NCI-H2107 treated with DMSO at 0.1 percent for 48 hours (cell line): ENCODE data around the gene ELK4.

ENCODE experiments used
- DNase-seq: peaks from one replicate; lab custom pipeline; 2025; ENCODE audit not compliant: unreplicated experiment; lab: John Stamatoyannopoulos, UW

The ELK4 gene

DNA sequence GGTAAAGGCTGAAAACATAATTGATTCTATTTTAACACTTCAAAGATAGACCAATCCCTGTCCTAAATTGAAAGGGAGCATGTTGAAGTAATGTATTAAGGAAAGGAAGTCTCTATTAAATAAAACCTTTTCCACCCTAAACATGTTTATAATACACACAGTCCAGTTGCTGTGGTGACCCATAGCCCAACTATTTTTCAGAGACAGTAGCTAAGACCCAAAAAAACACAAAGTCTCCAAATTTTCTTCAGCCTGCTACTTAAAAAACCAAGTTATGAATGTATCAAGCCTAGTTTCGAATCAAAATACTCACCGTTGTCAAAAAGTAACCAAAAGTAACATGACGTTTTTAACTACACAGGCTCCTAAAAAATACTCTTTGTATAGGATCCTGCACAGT, 1.6 kb downstream of the ELK4 start:
- DNase-seq: no peak

DNA sequence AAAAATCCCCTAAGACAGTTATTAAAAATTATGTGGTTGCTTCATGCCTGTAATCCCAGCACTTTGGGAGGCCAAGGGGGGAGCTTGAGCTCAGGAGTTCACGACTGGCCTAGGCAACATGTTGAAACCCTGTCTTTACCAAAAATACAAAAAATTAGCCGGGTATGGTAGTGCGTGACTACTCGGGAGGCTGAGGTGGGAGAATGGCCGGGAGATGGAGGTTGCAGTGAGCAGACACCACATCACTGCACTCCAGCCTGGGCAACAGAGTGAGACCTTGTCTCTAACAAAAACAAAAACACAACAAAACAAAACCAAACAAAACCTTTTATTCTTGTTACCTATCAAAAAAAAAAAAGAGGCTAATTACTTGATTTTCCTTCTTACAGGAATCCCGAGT, 2.1 kb downstream of the ELK4 start:
- DNase-seq: no peak

DNA sequence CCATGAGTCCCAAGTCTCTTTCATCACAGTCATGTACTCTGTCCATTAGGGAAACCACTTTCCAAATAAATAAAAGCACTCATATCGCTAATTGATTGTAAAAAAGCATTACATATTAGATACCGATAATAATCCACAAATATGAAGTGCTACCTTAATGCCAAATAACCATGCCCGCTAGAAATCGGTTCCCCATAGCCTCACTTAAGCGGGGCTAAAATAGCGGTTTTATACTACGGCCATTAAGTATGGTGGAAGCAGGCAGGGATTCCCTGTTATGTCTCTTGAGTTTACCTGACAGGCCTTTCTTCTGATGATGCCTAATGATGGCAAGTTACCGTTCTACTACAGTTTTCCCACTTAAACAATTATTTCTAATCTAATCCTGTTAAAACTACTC, 3.9 kb downstream of the ELK4 start:
- DNase-seq: no peak

DNA sequence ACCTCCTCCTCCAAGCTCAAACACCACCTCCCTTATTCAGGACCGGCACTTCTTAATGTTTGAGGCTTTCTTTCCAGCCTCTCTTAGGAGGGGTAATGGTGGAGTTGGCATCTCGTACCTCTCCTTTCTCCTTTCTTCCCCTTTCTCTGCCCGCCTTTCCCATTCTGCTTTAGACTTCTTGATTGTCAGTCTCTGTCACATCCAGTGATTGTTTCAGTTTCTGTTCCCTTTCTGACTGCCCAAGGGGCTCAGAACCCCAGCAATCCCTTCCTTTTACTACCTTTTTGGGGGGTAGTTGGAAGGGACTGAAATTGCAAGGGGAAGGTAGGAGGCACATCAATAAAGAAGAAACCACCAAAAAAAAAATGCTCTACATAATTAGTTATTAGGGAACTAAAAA, 5.6 kb downstream of the ELK4 start:
- DNase-seq: no peak

DNA sequence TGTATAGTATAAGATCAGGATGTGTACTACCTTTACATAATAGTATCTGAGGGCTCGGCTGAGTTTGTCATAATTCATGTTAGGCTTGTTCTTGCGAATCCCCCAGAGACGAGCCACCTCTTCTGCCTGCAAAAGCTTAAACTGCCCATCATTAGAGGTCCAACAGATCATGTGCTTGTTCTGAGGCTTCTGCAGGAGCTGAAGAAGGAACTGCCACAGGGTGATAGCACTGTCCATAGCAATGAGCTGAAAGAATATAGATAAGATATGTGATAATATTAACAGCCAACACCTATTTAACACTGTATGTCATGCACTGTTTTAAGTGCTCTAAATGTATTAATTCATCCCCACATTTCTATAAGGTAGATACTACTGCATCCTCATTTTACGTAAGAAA, 8.2 kb downstream of the ELK4 start:
- no peak for DNase-seq

DNA sequence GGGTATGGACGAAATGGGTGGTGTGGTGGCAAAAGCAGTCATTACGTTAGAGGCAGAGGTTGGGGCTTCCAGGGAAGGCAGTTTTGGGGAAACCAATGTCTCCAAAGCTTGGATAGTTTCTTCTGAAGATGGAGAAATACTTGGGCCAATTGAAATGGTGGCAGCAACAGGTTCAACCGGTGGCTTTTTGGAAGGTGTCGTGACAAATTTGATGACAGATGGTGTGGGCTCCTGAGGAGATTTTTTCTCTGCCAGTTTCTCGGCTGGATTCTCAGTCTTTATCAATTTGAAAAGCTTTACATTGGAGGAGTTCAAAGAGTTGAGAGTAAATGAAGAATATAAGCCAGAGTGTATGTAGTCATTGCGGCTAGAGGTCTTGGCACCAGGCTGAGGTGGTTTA, 11.5 kb downstream of the ELK4 start:
- DNase-seq: no peak

DNA sequence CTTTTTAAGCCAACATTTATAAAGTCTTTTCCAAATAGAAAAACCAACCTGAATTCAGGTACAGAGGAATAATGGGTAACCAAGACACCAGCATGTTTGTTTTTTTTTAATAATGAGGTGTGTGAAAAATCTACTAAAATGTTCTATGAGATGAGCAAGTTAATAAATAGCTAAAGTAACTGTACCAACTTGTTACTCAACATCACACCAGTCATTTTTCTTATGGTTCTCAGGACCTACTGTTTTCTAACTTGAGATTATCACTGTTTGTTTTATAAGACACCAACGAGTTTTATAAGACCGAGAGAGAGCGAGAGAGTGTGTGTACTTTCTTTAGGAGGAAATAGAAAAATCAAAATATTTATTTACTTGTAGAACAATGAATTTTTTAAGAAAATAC, 12.4 kb downstream of the ELK4 start:
- DNase-seq: no peak

DNA sequence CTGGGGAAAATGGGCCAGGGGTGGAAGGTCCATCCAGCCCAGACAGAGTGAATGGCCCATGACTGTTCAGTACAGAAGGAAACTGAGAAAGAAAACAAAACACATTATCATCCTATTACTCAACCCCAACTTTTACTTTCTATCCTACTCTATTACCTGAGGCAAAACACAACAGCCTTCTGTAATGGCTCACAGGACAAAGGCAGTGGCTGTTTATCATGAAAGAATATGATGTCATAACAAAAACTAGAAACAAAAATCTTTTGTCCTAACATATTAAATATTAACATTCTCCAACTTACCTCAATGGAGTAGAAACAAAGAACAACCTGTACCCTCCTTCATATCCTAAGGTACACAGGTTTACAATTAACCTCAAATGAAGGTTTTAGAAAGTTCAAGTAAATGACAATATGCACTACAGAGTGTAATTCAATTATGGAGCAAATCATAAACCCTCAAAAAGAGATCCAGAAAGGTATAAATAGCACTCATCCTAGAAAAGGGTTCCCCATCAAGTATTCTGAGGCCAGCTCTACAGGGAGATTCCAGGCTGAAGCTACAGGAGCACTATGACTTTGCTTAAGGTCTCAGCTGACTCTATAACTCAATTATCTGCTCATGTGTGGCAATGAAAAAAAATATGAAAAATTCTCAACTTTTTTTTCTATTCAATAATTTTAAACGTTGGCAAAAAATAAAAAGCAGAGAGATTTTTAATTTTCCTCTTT, 15.1 kb downstream of the ELK4 start:
- DNase-seq: no peak

DNA sequence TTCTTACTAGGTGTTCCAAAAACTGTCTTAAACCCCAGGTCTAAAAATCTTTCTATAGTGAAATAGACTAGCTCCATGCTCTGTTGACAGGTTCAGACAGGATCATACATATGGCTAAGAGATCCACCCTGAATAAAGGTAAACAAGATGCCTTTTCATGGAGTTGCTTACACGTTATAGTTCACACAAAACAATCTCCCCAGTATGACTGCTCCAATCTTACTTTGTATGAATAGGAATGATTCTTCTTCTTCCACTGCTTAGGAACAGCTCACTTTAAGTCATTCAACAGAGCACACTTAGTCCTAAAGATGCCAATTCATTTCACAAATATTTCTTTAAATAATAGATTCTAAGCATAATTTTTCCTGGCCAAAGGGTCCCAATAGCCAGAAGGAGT, 16.0 kb downstream of the ELK4 start:
- DNase-seq: no peak

DNA sequence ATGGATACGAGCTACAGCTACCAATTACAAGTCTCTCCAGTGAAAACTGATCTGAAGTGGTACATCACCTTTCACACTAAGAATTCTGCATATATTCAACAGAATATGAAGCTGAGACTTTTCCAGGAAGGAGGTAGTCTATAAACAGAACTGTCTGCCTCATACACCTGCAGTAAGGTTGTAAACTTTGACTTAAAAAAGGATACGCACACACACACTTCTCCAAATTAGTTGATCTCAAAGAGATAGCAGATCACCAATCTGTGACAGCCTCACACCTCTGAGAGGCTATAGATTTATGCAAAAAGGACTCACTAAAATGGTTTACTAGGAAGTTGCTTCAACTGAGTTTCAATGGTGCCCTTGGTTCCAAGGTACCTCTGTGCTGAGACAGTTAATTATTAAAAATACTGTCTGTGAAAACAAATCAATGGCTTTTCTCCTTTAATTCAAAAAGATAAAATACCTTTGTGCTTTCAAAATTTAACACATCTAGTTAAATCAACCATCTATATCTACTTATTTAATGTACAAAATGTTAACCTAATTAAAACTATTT, 17.9 kb downstream of the ELK4 start:
- DNase-seq: no peak

DNA sequence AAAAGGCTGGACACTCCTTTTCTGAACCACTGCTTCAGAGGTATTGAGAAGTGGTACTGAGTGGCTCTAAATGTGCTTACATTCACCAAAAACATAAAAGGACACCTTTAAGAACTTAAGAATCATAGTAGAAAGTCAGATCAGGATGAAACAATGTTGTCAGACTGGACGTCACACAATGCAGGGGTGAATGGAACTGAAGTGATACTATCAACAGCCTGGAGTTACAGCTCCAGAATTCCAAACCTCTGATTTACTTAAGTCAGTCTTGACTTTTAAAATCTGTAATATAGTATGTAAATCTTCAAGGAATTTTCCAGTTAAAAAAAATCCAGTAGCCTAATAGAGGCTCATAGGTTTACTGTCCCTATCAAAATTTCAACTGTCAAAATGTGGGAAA, 19.3 kb downstream of the ELK4 start:
- no peak for DNase-seq

DNA sequence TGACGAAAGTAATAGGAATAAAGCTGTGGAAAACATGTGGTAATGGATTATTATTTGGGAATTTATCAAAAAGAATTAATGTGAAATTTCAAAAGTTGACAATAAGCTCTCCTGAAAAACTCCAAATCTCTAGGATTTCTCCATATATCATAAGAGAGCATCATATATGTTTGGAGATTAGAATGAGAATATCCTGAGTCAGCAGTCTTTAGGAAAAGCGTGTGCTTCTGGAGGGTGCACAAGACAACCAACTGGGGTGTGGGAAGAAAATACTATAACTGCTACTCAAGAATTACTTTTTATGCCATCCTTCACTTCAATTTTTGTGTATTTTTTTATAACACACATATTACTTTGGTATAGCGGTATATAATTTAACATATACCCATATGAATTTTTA, 19.7 kb downstream of the ELK4 start:
- no peak for DNase-seq

DNA sequence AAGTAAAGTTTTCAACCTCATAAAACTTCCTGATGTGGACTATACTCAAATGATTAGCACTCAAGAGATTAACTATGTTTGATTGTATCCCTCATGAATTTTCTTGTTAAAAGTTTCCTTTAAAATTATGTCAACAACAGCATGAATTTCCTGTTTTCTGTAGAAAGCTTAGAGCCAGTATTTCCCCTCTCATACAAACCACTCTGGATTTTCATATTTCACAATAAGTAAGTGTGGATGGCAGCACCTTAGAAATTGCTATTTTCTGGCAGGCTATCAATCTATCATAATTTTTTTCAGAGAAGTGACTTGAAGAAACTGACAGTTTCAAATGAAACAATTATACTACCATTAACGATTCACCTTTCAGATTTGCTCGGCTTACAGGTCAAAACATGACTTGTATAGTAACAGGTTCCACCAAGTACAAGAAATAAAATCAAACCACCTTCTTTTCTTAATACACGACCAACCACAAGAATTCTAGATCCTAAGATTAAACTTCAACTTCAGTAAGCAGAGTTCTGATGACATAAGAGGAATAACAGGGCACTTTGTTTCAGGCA, 20.8 kb downstream of the ELK4 start:
- no peak for DNase-seq

DNA sequence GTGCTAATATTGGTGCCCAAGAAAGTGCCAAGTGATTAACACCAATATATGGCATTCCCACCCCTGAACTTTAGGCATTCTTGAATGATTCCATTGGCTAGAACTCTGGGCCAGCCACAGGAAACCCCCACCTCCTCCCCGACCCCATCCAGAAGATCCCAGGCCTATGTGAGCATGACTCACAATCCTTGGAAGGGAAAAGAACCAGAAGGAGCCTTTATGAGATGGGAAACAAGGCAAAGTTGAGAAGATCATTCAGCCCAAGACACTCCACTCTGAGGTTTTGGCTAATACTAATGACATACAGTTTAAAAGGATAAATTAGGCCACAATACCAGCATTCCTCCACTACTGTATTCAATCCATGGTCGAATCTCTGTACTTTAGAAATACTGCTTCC, 21.8 kb downstream of the ELK4 start:
- DNase-seq: no peak

DNA sequence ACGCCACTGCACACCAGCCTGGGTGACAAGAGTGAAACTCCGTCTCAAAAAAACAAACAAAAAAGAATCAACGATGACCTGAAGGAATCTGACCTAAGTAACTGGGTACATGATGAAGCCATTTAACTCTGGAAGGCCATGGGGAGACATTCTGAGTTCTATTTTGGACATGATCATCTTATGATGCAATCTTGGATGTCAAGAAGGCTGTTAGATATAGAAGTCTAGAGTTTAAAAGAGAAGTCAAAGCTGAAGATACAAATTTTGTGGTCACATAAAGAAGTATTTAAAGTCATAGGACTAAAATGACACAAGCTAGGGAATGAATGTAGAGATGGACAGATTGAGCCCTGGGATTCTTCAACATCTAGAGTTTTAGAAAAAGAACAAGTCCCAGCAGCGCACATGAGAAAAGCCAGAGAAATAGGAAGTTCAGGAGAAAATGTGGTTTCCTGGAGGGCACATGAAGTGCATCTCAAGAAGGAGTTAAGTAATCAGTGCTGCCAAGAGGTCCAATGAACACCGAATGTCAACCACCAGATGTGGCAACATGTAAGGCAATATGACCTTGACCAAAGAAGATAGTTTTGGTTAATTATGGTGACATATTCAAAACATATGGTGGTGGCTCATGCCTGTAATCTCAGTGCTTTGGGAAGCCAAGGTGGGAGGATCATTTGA, 26.8 kb downstream of the ELK4 start:
- no peak for DNase-seq

DNA sequence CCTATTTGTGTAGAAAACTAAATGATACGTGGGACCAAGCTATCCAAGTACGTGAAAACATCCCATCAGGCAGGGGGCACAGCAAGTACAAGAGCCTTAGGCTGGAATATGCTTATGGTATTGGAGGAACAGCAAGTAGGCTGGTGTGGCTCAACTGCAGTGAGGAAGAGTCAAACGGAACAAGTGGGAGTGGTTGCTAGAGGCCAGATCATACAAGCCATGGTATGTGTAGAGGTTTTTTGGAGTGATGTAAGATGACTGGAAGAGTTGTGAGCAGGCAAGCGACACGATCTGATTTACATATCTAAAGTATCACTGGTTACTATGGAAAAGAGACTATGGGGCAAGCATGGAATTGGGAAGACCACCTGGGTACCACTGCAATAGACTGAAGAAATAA, 27.8 kb downstream of the ELK4 start:
- DNase-seq: no peak

DNA sequence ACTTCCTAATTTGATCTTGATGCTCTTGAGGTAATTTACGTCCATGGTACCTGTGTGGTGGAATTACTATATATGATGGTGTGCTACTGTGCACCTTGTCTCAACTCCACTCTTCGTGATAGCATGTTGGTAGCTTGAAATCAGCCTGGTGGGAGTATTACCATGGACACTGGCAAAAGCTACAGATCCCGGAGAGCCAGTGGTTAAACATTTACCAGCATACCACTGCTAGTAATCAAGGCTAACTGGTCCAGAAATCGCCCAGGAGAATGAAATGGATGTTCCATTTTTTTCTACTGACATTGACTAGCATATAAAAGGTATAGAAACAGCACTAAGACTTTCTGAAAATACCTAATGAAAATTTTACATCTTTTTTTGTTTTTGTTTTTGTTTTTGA, 30.6 kb downstream of the ELK4 start:
- DNase-seq: no peak

DNA sequence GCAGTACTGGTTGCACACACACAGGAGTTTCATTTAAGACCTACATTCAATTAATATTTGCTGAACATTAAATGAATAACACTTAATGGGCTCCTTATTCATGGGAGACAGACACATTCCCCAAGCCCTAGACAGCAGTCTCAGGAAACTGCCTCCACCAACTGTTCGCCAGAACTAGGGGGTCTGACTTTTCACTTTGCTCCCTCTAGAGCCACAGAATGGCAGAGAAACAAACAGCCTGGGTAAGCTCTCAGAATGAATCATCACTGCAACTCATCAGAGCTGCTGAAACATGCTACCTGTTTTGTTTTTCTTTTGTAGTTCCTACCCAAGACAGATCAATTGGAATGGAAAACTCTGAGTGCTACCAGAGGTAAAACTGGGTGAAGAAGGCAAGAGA, 31.7 kb downstream of the ELK4 start:
- DNase-seq: no peak

DNA sequence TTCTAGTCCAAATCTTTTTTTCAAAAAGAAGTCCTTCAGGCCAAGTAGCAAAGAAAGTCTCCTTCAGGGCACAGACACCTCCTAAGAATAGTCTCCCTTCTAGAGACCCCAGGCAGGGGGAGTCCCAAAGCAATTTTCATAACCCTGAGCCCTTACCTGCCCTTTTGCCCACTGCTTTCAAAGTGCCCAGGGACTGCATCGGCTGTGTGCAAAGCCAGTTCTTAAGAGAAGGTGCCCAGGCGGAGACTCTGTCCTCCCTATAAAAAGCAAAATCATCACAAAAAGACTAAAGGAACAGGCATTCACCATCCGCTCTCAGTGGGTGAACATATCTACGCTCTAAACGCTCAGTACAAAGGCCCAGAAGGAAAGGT, 32.2 kb downstream of the ELK4 start:
- DNase-seq: no peak

DNA sequence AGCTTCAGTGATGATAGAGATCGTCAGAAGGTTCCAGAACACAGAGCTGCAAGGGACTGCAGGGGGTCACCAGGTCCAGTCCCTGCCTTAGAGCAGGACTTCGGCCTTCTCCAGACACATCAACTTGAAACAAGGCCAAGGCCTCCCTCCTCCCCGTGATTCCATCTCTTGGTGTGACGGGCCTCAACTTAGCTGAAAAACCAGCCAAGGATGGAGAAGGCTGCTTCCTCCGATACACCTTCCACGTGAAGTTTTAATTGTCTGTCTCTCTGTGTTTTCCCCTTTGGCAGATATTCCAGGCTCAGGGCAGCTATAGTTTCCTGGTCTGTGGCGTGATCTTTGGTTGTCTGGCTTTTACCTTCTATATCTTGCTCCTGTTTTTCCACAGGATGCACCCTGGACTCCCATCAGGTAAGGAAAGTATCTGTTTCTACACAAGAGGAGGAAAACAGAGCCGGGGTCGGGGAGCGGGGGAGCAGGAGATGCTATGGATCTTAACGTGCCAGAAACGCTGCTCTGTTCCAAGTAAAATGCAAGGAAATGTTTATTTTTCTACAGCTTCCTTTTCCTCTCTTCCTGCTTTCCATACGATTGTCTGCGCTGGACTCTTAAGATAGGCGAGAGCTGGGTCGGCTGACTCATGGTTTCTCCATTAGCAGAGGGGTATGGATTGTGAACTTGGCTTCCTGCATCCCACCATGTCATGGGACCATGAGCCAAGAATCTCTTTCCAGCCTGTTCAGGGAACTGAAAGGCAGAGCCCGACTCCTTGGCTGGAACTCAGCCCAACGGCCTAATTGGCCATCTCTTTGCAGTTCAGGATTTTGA, 32.8 kb downstream of the ELK4 start:
- DNase-seq: no peak

DNA sequence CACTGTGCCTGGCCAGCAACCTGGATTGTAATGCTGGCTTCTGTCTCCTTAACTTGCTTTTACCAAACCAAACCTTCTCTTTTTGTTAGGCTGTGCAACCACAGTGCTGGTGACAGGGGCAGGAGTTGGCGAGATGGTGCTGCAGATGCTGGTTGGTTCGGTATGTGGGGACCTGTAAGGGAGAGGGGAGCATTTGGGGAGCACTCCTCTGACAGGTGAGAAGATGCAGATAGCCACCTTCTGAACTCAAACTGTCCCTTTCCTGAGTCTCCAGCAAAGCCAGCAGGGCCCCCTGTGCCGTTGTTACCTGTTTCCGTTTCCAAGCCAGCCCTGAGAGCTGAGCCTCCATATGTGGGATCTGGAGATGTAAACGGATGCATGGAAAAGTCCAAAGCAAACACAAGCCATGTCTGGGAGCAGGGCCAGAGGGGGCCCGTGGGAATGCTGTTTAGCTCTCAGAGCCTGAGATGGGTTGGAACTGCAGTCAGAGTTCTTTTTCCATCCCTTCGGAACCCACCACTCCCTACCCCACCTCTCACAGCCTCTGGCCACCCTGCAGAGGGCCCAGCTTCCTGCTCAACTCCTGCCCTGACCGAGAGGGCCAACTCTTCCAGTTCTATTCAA, 34.0 kb downstream of the ELK4 start:
- DNase-seq: no peak
